Lung (tissue), 12 donors: ENCODE results near the gene ADCY2. TPM values are rescaled to one million over a fixed set of nuclear protein-coding genes. Genes with fewer than 3 reads are reported as not detected.

Source experiments
- ATAC-seq: fragments of 200-7000 bp; cut with Tn5 transposase; one replicate; pipeline ENCODE4 v1.9.1; 2020; ENCODE audit warnings: moderate number of reproducible peaks; ENCODE audit not compliant: insufficient read depth, low FRiP score
- DNase-seq, 3 donors: peaks; one replicate each; pipeline ENCODE4 v3.0.0-alpha.2; 2013 to 2017
- H3K27ac ChIP-seq, 2 donors: one replicate each; pipeline ENCODE4 v1.5.1; 2013; ENCODE audit warnings: mild to moderate bottlenecking in 2 of 2, moderate library complexity in 2 of 2, control low read depth in 1 of 2, inconsistent platforms in 1 of 2, low read depth in 1 of 2, low read length in 1 of 2
- H3K27me3 ChIP-seq, 3 donors: one replicate each; pipeline ENCODE4 v1.5.1; 2013; ENCODE audit warnings: low read length in 2 of 3; ENCODE audit not compliant: control insufficient read depth in 3 of 3, insufficient read depth in 3 of 3
- H3K36me3 ChIP-seq, 4 donors: one replicate each; pipeline ENCODE4 v1.5.1; 2013; ENCODE audit warnings: low read length in 4 of 4, mild to moderate bottlenecking in 1 of 4, moderate library complexity in 1 of 4; ENCODE audit not compliant: control insufficient read depth in 4 of 4, insufficient read depth in 4 of 4
- H3K4me1 ChIP-seq, 5 donors: one replicate each; pipeline ENCODE4 v1.5.1; 2013; ENCODE audit warnings: low read length in 5 of 5, mild to moderate bottlenecking in 2 of 5, moderate library complexity in 1 of 5; ENCODE audit not compliant: control insufficient read depth in 5 of 5, insufficient read depth in 5 of 5
- H3K4me3 ChIP-seq: one replicate; pipeline ENCODE4 v1.5.1; 2013; ENCODE audit warnings: mild to moderate bottlenecking, control low read depth, moderate library complexity
- H3K9ac ChIP-seq, 2 donors: one replicate each; pipeline ENCODE4 v1.5.1; 2013; ENCODE audit warnings: low read length in 2 of 2, control low read depth in 1 of 2; ENCODE audit not compliant: insufficient read depth in 1 of 2
- H3K9me3 ChIP-seq, 4 donors: one replicate each; pipeline ENCODE4 v1.5.1; 2013; ENCODE audit warnings: low read length in 3 of 4, mild to moderate bottlenecking in 1 of 4, moderate library complexity in 1 of 4; ENCODE audit not compliant: control insufficient read depth in 4 of 4, insufficient read depth in 3 of 4
- WGBS, 2 donors: extraction: QIAGEN DNeasy Blood & Tissue Kit; methylation state at CpG; one replicate each; pipeline ENCODE4 v1.1.7; 2013; 5-methylcytosine and 5-hydroxymethylcytosine counted together
- polyA plus RNA-seq, 2 donors: library from polyadenylated mRNA; stranded (reverse); fragments of 200-250 nt; gene quantifications; one replicate each; pipeline ENCODE4 v1.2.1, GENCODE V29; 2013
- total RNA-seq, 2 donors: library from RNA; depleted of rRNA in 1 of 2; stranded (reverse); fragments of >200 nt in 1 of 2; gene quantifications; one replicate each; pipeline ENCODE4 v1.2.1, GENCODE V29; 2014 to 2021
- TF ChIP-seq, protein P1 (sequence below): IDR thresholded peaks from 2 replicates; pipeline ENCODE4 v1.5.1; 2012; ENCODE audit warnings: mild to moderate bottlenecking; ENCODE audit errors: control extremely low read depth, extremely low read depth
- donor health status: control.
- donor health status: control.
- donor health status: Bipolar disorder and iron deficiency.
- donor health status: healthy.
- donor health status: DM: yes; HTN: yes; CAD: no.

Gene ADCY2
- total and polyA plus RNA-seq, 4 donors, result 0.10 to 3.5 (median 0.84) TPM

DNA sequence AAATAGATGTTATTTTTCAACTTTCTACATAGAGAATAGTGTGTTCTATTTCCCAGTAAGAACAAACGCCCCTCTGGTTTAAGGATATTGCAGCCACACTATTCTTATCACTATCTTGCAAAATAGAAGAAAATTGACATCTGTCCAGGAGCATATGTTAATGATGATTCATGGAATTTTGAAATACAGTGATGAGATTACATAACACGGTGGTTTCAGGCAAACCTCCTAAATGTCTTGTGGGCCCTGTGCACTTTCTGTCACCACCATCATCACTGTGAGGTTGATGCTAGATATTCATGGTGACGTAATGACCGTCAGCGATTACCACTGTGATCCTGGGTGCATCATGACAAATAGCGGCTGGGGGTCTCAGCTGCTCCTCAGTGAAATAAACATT lies 406.9 kb downstream of the ADCY2 start:
- H3K4me1 ChIP-seq, result peaks cover 0 to 1% (median 0%) of the 10 kb centered on the region in 5 donors
- TF ChIP-seq, protein P1, sequence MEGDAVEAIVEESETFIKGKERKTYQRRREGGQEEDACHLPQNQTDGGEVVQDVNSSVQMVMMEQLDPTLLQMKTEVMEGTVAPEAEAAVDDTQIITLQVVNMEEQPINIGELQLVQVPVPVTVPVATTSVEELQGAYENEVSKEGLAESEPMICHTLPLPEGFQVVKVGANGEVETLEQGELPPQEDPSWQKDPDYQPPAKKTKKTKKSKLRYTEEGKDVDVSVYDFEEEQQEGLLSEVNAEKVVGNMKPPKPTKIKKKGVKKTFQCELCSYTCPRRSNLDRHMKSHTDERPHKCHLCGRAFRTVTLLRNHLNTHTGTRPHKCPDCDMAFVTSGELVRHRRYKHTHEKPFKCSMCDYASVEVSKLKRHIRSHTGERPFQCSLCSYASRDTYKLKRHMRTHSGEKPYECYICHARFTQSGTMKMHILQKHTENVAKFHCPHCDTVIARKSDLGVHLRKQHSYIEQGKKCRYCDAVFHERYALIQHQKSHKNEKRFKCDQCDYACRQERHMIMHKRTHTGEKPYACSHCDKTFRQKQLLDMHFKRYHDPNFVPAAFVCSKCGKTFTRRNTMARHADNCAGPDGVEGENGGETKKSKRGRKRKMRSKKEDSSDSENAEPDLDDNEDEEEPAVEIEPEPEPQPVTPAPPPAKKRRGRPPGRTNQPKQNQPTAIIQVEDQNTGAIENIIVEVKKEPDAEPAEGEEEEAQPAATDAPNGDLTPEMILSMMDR, result no peak
- H3K36me3 ChIP-seq, result no peaks in the 10 kb centered on the region
- no peak for ATAC-seq
- H3K27ac ChIP-seq, result no peak overlapping the region
- no peaks in the 10 kb centered on the region for H3K27me3 ChIP-seq
- no peak overlapping the region for H3K4me3 ChIP-seq
- DNase-seq, result no peak
- peaks cover 0 to 3% (median 0%) of the 10 kb centered on the region in 4 donors for H3K9me3 ChIP-seq
- 29 to 59% methylated on average over 6 of the region's 6 CpGs for WGBS, 2 donors
- H3K9ac ChIP-seq, result no peak overlapping the region

DNA sequence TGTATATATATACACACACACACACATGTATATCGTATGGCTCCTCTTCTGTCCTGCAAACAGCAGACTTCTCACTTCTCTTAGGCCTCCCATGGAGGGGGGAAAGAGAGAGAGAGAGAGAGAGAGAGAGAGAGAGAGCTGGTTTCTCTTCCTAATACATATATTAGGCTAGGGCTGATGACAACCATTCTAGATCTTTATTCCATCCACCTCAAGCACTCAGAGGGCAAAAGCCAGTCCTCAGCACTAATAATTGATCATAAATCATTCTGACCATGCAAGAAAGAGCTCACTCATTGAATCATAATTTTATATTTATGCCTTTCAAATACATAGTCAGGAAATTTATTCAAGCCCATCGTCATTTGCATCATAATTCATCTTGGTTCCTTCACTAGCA lies 408.0 kb downstream of the ADCY2 start:
- no peak overlapping the region for H3K4me3 ChIP-seq
- no peak for ATAC-seq

DNA sequence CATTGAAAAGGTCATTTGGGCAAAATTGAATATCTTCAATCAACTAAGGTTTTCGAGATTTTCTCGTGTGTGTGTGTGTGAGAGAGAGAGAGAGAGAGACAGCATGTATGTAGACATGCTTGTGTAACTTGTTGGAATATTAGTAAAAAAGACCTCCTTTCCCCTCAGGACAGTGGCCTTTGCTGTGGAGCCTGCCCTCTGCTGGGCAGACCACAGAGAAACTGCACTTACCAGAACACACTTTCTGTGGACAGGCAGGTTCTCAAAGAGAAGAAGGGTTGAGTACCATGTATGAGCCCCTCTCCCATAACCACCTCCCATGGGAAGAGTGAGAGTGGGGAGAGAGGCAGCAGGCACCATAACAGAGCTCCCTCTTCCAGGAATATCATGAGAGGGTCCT lies 409.4 kb downstream of the ADCY2 start:
- ATAC-seq (no peak), DNase-seq (no peak)
- no peaks in the 10 kb centered on the region for H3K36me3 ChIP-seq
- peaks cover 0 to 1% (median 0%) of the 10 kb centered on the region in 5 donors for H3K4me1 ChIP-seq
- 92 to 94% methylated on average over 2 of the region's 2 CpGs for WGBS, 2 donors
- no peak overlapping the region for H3K27ac ChIP-seq
- H3K4me3 ChIP-seq, result no peak overlapping the region
- H3K9ac ChIP-seq, result no peak overlapping the region
- TF ChIP-seq, protein P1, result no peak
- H3K27me3 ChIP-seq, result no peaks in the 10 kb centered on the region
- H3K9me3 ChIP-seq, result peaks cover 0 to 1% (median 0%) of the 10 kb centered on the region in 4 donors

More for the DNA sequence above, 408.0 kb downstream of the ADCY2 start:
- Histone ChIP-seq H3K4me1 (peaks cover 0 to 1% (median 0%) of the 10 kb centered on the region in 5 donors), H3K36me3 (no peaks in the 10 kb centered on the region), H3K27ac (no peak overlapping the region), H3K9me3 (peaks cover 0 to 1% (median 0%) of the 10 kb centered on the region in 4 donors), H3K27me3 (no peaks in the 10 kb centered on the region), H3K9ac (no peak overlapping the region)
- TF ChIP-seq, protein P1, result no peak
- no peak for DNase-seq
- WGBS, 2 donors, result 36 to 63% methylated on average over 2 of the region's 2 CpGs

DNA sequence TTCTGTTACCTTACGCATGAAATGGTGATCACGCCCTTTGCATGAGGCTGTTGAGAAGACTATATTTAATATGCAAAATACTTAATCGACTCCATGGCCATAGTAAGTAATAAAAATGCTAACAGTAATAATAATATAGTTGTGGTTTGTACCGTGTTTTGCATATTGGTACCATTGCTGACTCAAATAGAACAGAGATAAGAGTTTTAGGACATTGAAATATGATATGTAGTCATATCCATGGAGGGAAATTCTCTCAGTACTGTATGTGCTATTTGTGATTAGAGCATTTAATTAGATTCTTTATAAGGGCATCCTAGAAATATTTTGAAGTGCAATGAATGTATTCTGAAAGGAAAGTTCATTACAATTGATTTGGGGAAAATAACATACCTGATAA lies 413.1 kb downstream of the ADCY2 start:
- Histone ChIP-seq H3K27ac (no peak overlapping the region), H3K9ac (no peak overlapping the region), H3K9me3 (no peaks in the 10 kb centered on the region), H3K4me3 (no peak overlapping the region), H3K27me3 (no peaks in the 10 kb centered on the region), H3K4me1 (no peaks in the 10 kb centered on the region), H3K36me3 (no peaks in the 10 kb centered on the region)
- 87 to 92% methylated on average over 4 of the region's 4 CpGs for WGBS, 2 donors
- no peak for DNase-seq
- ATAC-seq, result no peak
- TF ChIP-seq, protein P1, result no peak
